ENCODE data around the gene RALGAPA1.

RALGAPA1 gene

DNA sequence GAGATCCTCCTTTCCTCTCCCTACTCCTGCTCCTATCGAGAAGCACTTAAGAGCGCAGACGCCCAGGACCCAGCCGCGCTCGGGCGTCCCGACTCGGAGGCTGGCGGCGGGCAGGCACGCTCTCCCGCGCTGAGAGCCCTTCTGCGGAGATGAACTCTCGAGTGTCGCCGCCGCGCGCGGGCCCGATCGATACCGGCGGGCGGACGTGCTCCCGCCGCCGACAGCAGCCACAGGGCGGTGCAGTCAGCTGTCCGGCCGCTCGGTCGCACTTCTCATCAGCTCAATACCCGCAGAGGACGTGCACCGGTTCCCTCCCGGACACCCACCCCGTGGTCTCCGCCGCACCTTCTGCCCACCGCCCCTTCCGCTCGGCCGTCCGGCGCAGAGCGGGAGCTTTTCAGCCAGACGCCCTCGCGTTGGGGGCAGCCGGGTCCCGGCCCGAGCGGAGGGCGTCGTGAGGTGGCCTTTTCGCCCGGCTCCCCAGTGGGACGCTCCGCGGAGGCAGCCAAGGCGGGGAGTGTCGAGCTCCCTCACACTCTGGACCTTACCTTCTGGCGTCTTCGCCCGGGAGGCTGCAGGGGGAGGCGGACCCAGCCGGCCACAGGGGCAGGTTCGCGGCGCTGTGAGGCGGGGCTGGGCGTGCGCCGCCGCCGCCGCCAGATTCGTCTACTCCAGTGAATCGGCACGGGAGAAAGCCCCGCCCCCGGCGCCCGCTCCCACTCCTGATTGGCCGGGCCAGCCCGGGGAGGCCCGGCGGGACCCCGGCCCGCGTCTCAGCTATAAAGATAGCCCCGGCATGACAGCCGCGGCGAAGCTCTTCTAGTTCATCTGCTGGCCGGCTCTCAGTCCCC is 275.5 kb downstream of the RALGAPA1 start, which contains the start of gene INSM2:
Gene INSM2, plus strand, starts transcription at position 808 of the 851 bp plus-strand sequence. CDS start 89 bp downstream, outside the sequence.
- peak; percentile 19 to 55 for DNase-seq

- no peak for DNase-seq
These were observed 276.2 kb downstream of the RALGAPA1 start for GRCh38 chr14:35532783-35533356.

GRCh38 chr14:35531960-35532747 is 276.9 kb downstream of the RALGAPA1 start:
- no peak for DNase-seq

- no peak for DNase-seq
These were observed 282.1 kb downstream of the RALGAPA1 start for GRCh38 chr14:35526962-35527361.

DNA sequence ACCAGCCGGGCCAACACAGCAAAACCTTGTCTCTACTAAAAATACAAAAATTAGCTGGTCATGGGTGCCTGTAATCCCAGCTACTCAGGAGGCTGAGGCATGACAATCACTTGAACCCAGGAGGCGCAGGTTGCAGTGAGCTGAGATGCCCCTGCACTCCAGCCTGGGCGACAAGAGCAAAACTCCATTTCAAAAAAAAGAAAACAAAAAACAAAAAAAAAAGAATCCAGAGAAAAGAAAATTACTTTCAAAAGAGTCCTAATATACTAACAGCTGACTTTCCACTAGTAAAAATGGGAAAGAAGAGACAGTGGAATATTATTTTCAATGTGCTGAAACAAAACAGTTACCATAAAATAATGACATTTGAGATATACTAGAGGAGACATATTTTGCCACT is 283.4 kb downstream of the RALGAPA1 start:
- no peak for DNase-seq

- DNase-seq = no peak
These were observed 289.1 kb downstream of the RALGAPA1 start for GRCh38 chr14:35519986-35520385.

DNA sequence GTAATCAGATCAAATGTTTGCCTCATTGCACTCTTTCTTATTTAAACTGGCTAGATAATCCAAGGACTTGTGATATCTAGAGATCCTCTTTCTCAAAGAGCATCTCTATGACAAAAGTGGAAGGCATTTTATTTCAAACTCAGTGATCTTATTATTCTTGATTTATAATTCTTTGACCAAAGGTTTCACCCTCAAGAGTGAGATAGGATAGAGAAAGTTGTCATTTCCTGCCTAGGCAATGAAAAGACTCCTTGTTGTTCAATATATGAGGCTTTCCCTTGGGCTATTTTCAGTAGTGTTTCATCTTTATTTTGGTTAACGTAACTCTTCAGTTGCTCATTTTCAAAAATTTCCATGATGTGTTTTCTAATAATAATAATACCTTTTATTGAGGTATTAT is 293.2 kb downstream of the RALGAPA1 start:
- no peak for DNase-seq

GRCh38 chr14:35512765-35513164 is 296.3 kb downstream of the RALGAPA1 start:
- no peak for DNase-seq

DNA sequence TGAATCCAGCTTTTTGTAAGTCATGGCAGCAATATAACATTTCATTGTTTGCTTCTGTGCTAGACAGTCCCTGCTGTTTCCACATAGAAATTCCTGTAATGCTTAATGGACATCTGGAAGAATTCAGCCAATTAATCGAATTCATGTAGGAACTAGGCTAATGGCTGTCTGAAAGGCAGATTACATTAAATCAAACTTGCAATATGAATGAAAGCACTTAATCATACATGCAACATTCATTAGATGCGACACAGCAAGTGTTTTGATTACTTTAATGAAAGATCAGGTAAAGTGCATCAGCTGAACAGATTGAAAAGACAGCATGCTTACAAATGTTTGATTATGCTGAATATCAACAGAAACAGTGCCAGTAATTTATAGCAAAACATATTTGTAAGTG is 299.2 kb downstream of the RALGAPA1 start:
- DNase-seq = no peak

DNA sequence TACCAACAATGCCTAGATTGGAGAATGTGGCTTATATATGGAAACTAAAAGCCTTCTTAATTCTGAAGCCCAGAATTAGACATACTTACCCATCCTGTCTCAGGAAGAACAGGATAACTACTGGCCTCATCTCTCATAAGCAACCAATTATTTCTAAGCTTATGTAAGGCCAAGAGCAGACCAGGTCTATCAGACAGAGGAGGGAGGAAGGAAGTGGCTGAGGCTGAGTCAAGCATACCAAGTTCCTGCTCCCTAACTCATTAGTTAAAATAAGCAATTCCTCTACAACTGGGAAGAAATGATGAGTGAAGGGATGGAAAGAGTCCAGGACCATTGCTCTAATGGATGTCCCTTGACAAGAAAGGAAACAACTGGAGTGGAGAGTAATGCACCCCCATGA is 302.2 kb downstream of the RALGAPA1 start:
- no peak for DNase-seq

DNA sequence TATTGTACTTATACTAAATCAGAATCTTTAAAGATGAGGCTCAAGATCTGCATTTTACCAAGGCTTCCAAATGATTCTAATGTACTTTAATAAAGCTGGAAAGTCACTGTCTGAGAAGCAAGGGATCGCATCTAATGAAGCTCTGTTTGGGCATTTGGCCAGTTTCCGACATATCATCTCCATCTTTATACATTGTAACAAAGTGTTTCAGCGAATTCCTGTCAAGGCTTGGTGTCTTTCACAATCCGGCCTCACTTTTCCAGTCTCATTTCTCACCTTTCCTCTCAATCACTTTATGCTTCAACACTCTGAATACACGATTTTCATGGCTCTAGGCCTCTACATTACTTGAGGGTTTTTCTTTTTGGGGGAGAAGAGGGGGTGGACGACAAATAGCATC is 302.6 kb downstream of the RALGAPA1 start:
- no peak for DNase-seq

DNA sequence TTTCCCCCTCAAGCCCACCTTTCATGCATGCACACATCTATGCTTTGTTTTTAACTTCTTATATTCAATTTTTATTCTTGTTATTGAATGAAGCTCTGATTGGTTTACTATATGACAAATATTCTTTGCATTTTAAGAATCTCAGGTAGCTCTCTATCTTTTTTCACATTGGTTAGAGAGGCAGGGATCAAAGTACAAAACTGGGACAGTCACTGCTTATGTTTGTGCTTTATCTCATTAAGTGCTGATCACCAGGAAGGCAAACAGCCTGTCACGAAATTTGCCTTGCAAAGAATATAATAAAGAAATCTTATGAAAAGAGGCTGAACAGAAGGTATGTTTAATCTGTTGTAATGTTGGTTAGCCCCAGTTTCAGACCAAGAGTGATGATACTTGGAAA is 304.8 kb downstream of the RALGAPA1 start:
- DNase-seq = no peak

- no peak for DNase-seq
These were observed 305.4 kb downstream of the RALGAPA1 start for GRCh38 chr14:35503646-35504045.

GRCh38 chr14:35499180-35499579 is 309.9 kb downstream of the RALGAPA1 start:
- no peak for DNase-seq

DNA sequence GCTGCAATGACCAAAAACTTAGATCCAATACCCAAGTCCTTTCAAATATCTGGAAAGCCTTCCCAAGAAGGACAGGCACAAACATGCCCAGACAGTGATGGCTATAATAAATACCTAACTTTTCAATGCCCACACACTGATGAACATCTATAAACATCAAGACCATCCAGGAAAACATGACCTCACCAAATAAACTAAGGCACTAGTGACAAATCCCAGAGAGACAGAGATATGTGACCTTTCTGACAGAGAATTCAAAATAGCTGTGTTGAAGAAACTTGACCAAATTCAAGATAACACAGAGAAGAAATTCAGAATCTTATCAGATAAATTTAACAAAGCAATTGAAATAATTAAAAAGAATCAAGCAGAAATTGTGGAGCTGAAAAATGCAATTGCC is 313.8 kb downstream of the RALGAPA1 start:
- no peak for DNase-seq

GRCh38 chr14:35492569-35493014 is 316.5 kb downstream of the RALGAPA1 start:
- DNase-seq = no peak
